IMR-90 (cell line): ENCODE data around the gene ZCCHC7. TPM values are rescaled to one million over a fixed set of nuclear protein-coding genes. Genes with fewer than 3 reads are reported as not detected.

Experiments used
- ATAC-seq: fragments of 200-7000 bp; cut with Tn5 transposase; 2 replicates; pipeline ENCODE4 v1.9.1; 2020; ENCODE audit warnings: low read depth, mild to moderate bottlenecking, moderate library complexity
- BruUV-seq: library from RNA; stranded (reverse); fragments of 400-500 nt; replicated peaks from 2 replicates; lab custom pipeline; 2021; lab: Mats Ljungman, UMichigan
- CTCF ChIA-PET: fragments of 300-600 bp; formaldehyde crosslinking; extraction: SDS; loops from one replicate; lab custom pipeline; 2021; ENCODE audit warnings: antibody characterized with exemption; lab: Yijun Ruan, JAX
- POLR2A ChIA-PET: fragments of 300-600 bp; sonication (Branson Sonifier 250); formaldehyde crosslinking; loops from one replicate; lab custom pipeline; 2022; ENCODE audit warnings: antibody characterized with exemption; ENCODE audit not compliant: unreplicated experiment; lab: Charles Lee
- DNase-seq: peaks from one replicate; pipeline ENCODE4 v3.0.0; 2013
- H2AFZ ChIP-seq: replicated peaks from 2 replicates; pipeline ENCODE3; 2013; ENCODE audit warnings: low read length, mild to moderate bottlenecking; ENCODE audit not compliant: poor library complexity
- H2AK5ac ChIP-seq: 2 replicates; pipeline ENCODE4 v1.6.1; 2013; ENCODE audit warnings: low read depth, low read length, inconsistent platforms
- H2AK9ac ChIP-seq: replicated peaks from 2 replicates; pipeline ENCODE3; 2013; ENCODE audit warnings: mild to moderate bottlenecking, low read depth, low read length, moderate library complexity; ENCODE audit not compliant: poor library complexity
- H2BK120ac ChIP-seq: 2 replicates; pipeline ENCODE4 v1.6.1; 2013; ENCODE audit warnings: low read depth, low read length, inconsistent platforms
- H2BK15ac ChIP-seq: 3 replicates; pipeline ENCODE4 v1.6.1; 2013; ENCODE audit warnings: low read depth, low read length, inconsistent platforms
- H2BK20ac ChIP-seq: 2 replicates; pipeline ENCODE4 v1.6.1; 2013; ENCODE audit warnings: low read depth, mild to moderate bottlenecking, inconsistent platforms, low read length, moderate library complexity
- H2BK5ac ChIP-seq: 2 replicates; pipeline ENCODE4 v1.6.1; 2013; ENCODE audit warnings: mild to moderate bottlenecking, low read depth, low read length, inconsistent platforms; ENCODE audit not compliant: poor library complexity, severe bottlenecking
- H3K14ac ChIP-seq: replicated peaks from 2 replicates; pipeline ENCODE4 v1.6.1; 2013; ENCODE audit warnings: low read depth, low read length, inconsistent platforms
- H3K18ac ChIP-seq: 2 replicates; pipeline ENCODE4 v1.6.1; 2013; ENCODE audit warnings: low read depth, low read length, control low read depth
- H3K23ac ChIP-seq: 2 replicates; pipeline ENCODE4 v1.6.1; 2013; ENCODE audit warnings: low read depth, low read length, inconsistent platforms
- H3K27ac ChIP-seq: 2 replicates; pipeline ENCODE4 v1.5.1; 2013; ENCODE audit warnings: mild to moderate bottlenecking, control low read depth, low read length; ENCODE audit not compliant: insufficient read depth
- H3K27me3 ChIP-seq: 2 replicates; pipeline ENCODE4 v1.6.1; 2013; ENCODE audit warnings: low read length; ENCODE audit not compliant: control insufficient read depth, insufficient read depth
- H3K36me3 ChIP-seq: 2 replicates; pipeline ENCODE4 v1.6.1; 2013; ENCODE audit warnings: low read length, mixed read lengths; ENCODE audit not compliant: control insufficient read depth, insufficient read depth
- H3K4ac ChIP-seq: 2 replicates; pipeline ENCODE4 v1.6.1; 2013; ENCODE audit warnings: low read depth, low read length, inconsistent platforms
- H3K4me1 ChIP-seq: 2 replicates; pipeline ENCODE4 v1.6.1; 2013; ENCODE audit warnings: low read length, mixed read lengths; ENCODE audit not compliant: control insufficient read depth, insufficient read depth
- H3K4me2 ChIP-seq: 2 replicates; pipeline ENCODE4 v1.6.1; 2013; ENCODE audit warnings: low read depth, mild to moderate bottlenecking, control low read depth, low read length, moderate library complexity
- H3K4me3 ChIP-seq: 2 replicates; pipeline ENCODE4 v1.5.1; 2013; ENCODE audit warnings: low read depth, mild to moderate bottlenecking, control low read depth, low read length, moderate library complexity; ENCODE audit not compliant: insufficient read depth
- H3K56ac ChIP-seq: 2 replicates; pipeline ENCODE4 v1.6.1; 2013; ENCODE audit warnings: low read length, inconsistent platforms; ENCODE audit not compliant: insufficient read depth; ENCODE audit errors: extremely low read depth
- H3K79me1 ChIP-seq, 2 experiments: 2 replicates each; pipeline ENCODE4 v1.6.1; 2013; ENCODE audit warnings: low read length in 2 of 2, inconsistent platforms in 1 of 2, low read depth in 1 of 2
- H3K9ac ChIP-seq: 2 replicates; pipeline ENCODE4 v1.6.1; 2013; ENCODE audit warnings: low read depth, low read length, control low read depth
- H3K9me1 ChIP-seq: 2 replicates; pipeline ENCODE4 v1.6.1; 2013; ENCODE audit warnings: low read length, inconsistent platforms; ENCODE audit not compliant: insufficient read depth
- H3K9me3 ChIP-seq: 2 replicates; pipeline ENCODE4 v1.6.1; 2013; ENCODE audit warnings: low read length; ENCODE audit not compliant: control insufficient read depth, insufficient read depth
- H4K20me1 ChIP-seq: 2 replicates; pipeline ENCODE4 v1.6.1; 2013; ENCODE audit warnings: low read length, inconsistent platforms; ENCODE audit not compliant: insufficient read depth
- H4K5ac ChIP-seq: 2 replicates; pipeline ENCODE4 v1.6.1; 2013; ENCODE audit warnings: mild to moderate bottlenecking, low read depth, low read length, control low read depth
- H4K8ac ChIP-seq, 2 experiments: 2 replicates each; pipeline ENCODE4 v1.6.1; 2013; ENCODE audit warnings: low read depth in 2 of 2, low read length in 2 of 2, control low read depth in 1 of 2, inconsistent platforms in 1 of 2
- H4K91ac ChIP-seq: 2 replicates; pipeline ENCODE4 v1.6.1; 2013; ENCODE audit warnings: low read depth, low read length, inconsistent platforms; ENCODE audit not compliant: insufficient read depth
- CEBPB ChIP-seq: IDR thresholded peaks from 2 replicates; pipeline ENCODE4 v1.6.1; 2012; ENCODE audit warnings: low read depth, low read length, improper control_type of control experiment
- CTCF ChIP-seq: conservative IDR thresholded peaks from 2 replicates; pipeline ENCODE4 v1.5.1; 2012; ENCODE audit warnings: mild to moderate bottlenecking, low read depth, low read length, improper control_type of control experiment
- ELK1 ChIP-seq: fragments of 150-350 bp; IDR thresholded peaks from 2 replicates; pipeline ENCODE4 v1.6.1; 2016; ENCODE audit warnings: low read depth, mild to moderate bottlenecking, low read length, moderate library complexity, borderline replicate concordance
- MAZ ChIP-seq: IDR thresholded peaks from 2 replicates; pipeline ENCODE4 v1.6.1; 2012; ENCODE audit warnings: low read depth, mild to moderate bottlenecking, low read length, improper control_type of control experiment, moderate library complexity, borderline replicate concordance
- RCOR1 ChIP-seq: IDR thresholded peaks from 2 replicates; pipeline ENCODE4 v1.6.1; 2012; ENCODE audit warnings: mild to moderate bottlenecking, low read length, improper control_type of control experiment; ENCODE audit not compliant: insufficient replicate concordance
- RFX5 ChIP-seq: IDR thresholded peaks from 2 replicates; pipeline ENCODE4 v1.8.0; 2012; ENCODE audit warnings: low read depth, mild to moderate bottlenecking, low read length, moderate library complexity
- WGBS, 2 experiments: methylation state at CpG; one replicate each; pipeline versions ENCODE4 v1.1.5 to v1.1.7; 2013; ENCODE audit warnings: missing lambda C conversion rate in 2 of 2; ENCODE audit not compliant: insufficient read length in 1 of 2; ENCODE audit errors: extremely low coverage in 2 of 2; 5-methylcytosine and 5-hydroxymethylcytosine counted together
- dilution Hi-C: fragments of 300-500 bp; cut with HindIII; formaldehyde crosslinking; loops from one replicate; pipeline ENCODE4 v1.14.3; 2018; ENCODE audit warnings: low sequenced_read_pairs; ENCODE audit not compliant: unreplicated experiment
- in situ Hi-C: fragments of 300-500 bp; cut with MboI; formaldehyde crosslinking; loops from 3 replicates; pipeline ENCODE4 v1.14.3; 2019; ENCODE audit warnings: low sequenced_read_pairs, inconsistent platforms, mixed read lengths
- intact Hi-C: fragments of 100-400 bp; cut with micrococcal nuclease; formaldehyde crosslinking; loops from 2 replicates; pipeline ENCODE4 v1.10.0; 2022
- polyA plus RNA-seq, 3 experiments: library from polyadenylated mRNA; depleted of rRNA; stranded (reverse); fragments of >200 nt; gene quantifications; 2 replicates each; pipeline ENCODE4 v1.2.3, GENCODE V29; 2012; ENCODE audit warnings: low replicate concordance in 1 of 3
- total RNA-seq: library from RNA; depleted of rRNA; stranded (reverse); fragments of >200 nt; gene quantifications from 2 replicates; pipeline ENCODE4 v1.2.3, GENCODE V29; 2012

Gene ZCCHC7
- total and polyA plus RNA-seq, 2 of the 4 experiments (the other 2 are of a cell fraction) = 13.6 to 28.7 TPM

GRCh38 chr9:37395229-37395628, 274.9 kb downstream of the ZCCHC7 start:
- no peak overlapping the region for H3K18ac ChIP-seq
- intact Hi-C loops = no loop called here
- no peak overlapping the region for H4K8ac ChIP-seq
- DNase-seq (no peak), ATAC-seq (no peak)
- peaks cover 15% of the 10 kb centered on the region; the same call in 1 of the 2 replicates for H3K27me3 ChIP-seq
- H3K27ac ChIP-seq = no peak overlapping the region
- H2AK9ac ChIP-seq = no peak overlapping the region
- H2BK15ac ChIP-seq = no peak overlapping the region
- no peak overlapping the region for H3K4me2 ChIP-seq
- H4K91ac ChIP-seq = no peak overlapping the region
- no TSS peak for BruUV-seq
- no peak overlapping the region for H4K5ac ChIP-seq
- H2AK5ac ChIP-seq = no peak overlapping the region
- no peaks in the 10 kb centered on the region for H4K20me1 ChIP-seq
- no peak overlapping the region for H2BK20ac ChIP-seq
- H3K4me1 ChIP-seq = no peaks in the 10 kb centered on the region
- ChIA-PET POLR2A (no interaction called here), CTCF (no interaction called here)
- WGBS, 2 experiments = 53% methylated on average over 3 of the region's 12 CpGs; no CpG with 5 or more reads in 1 of the 2 experiments
- H3K9me3 ChIP-seq = no peaks in the 10 kb centered on the region
- dilution Hi-C loops = no loop called here
- no peak for TF ChIP-seq CEBPB
- no peak for TF ChIP-seq ELK1
- no peak for TF ChIP-seq RCOR1
- no peak for TF ChIP-seq CTCF
- TF ChIP-seq MAZ = no peak
- no peak for TF ChIP-seq RFX5
- H2BK120ac ChIP-seq = no peak overlapping the region
- H2AFZ ChIP-seq = no peak overlapping the region
- no peak overlapping the region for H3K14ac ChIP-seq
- H2BK5ac ChIP-seq = no peak overlapping the region
- no peaks in the 10 kb centered on the region for H3K36me3 ChIP-seq
- in situ Hi-C loops = no loop called here
- H3K23ac ChIP-seq = no peak overlapping the region
- H3K56ac ChIP-seq = no peak overlapping the region
- no peaks in the 10 kb centered on the region for H3K9me1 ChIP-seq
- H3K4ac ChIP-seq = no peak overlapping the region
- H3K4me3 ChIP-seq = no peak overlapping the region
- no peaks in the 10 kb centered on the region for H3K79me1 ChIP-seq
- H3K9ac ChIP-seq = no peak overlapping the region
